GM23338 (cell line): ENCODE data around the gene CELF4. TPM values are rescaled to one million over a fixed set of nuclear protein-coding genes. Genes with fewer than 3 reads are reported as not detected.

Source experiments
- ATAC-seq: fragments of 200-7000 bp; cut with Tn5 transposase; 3 replicates; pipeline ENCODE4 v1.9.1; 2020
- DNase-seq: peaks from one replicate; pipeline ENCODE4 v3.0.0-alpha.2; 2015; ENCODE audit warnings: low spot score
- H2AFZ ChIP-seq: fragments of 200-600 bp; sonication (generic); 2 replicates; pipeline ENCODE4 v1.8.0; 2016; ENCODE audit warnings: antibody characterized with exemption, mild to moderate bottlenecking, moderate library complexity
- H3F3A ChIP-seq: fragments of 200-600 bp; sonication (generic); replicated peaks from 2 replicates; pipeline ENCODE4 v1.8.0; 2017; ENCODE audit warnings: antibody characterized with exemption, mixed run types, low read depth
- H3K27ac ChIP-seq: fragments of 200-600 bp; sonication (generic); 2 replicates; pipeline ENCODE4 v1.6.1; 2016; ENCODE audit warnings: low read depth
- H3K27me3 ChIP-seq: fragments of 200-600 bp; sonication (generic); 2 replicates; pipeline ENCODE4 v1.8.0; 2016; ENCODE audit warnings: mild to moderate bottlenecking, mixed run types, moderate library complexity; ENCODE audit not compliant: insufficient read depth
- H3K36me3 ChIP-seq: fragments of 200-600 bp; sonication (generic); 2 replicates; pipeline ENCODE4 v1.8.0; 2016; ENCODE audit warnings: mild to moderate bottlenecking; ENCODE audit not compliant: insufficient read depth
- H3K4me1 ChIP-seq: fragments of 200-600 bp; sonication (generic); 2 replicates; pipeline ENCODE4 v1.8.0; 2016; ENCODE audit warnings: mild to moderate bottlenecking, moderate library complexity; ENCODE audit not compliant: insufficient read depth
- H3K4me2 ChIP-seq: fragments of 200-600 bp; sonication (generic); 2 replicates; pipeline ENCODE4 v1.7.1; 2017; ENCODE audit warnings: mixed run types
- H3K4me3 ChIP-seq: fragments of 200-600 bp; sonication (generic); 2 replicates; pipeline ENCODE4 v1.6.1; 2016; ENCODE audit warnings: mixed run types
- H3K79me2 ChIP-seq: fragments of 200-600 bp; sonication (generic); replicated peaks from 2 replicates; pipeline ENCODE4 v1.8.0; 2017; ENCODE audit warnings: mild to moderate bottlenecking; ENCODE audit not compliant: insufficient read depth
- H3K9me2 ChIP-seq: fragments of 200-600 bp; sonication (generic); 2 replicates; pipeline ENCODE4 v1.8.0; 2017; ENCODE audit not compliant: insufficient read depth
- H4K20me1 ChIP-seq: fragments of 200-600 bp; sonication (generic); replicated peaks from 2 replicates; pipeline ENCODE4 v1.8.0; 2017; ENCODE audit warnings: mild to moderate bottlenecking; ENCODE audit not compliant: insufficient read depth
- H3K27ac Mint-ChIP-seq: 2 replicates; pipeline ENCODE4 v1.8.0; 2020; ENCODE audit warnings: inconsistent platforms, mild to moderate bottlenecking, moderate library complexity, mixed read lengths
- H3K27me3 Mint-ChIP-seq: 3 replicates; pipeline ENCODE4 v1.8.0; 2022; ENCODE audit warnings: low read depth, mild to moderate bottlenecking, moderate library complexity, mixed read lengths, inconsistent platforms; ENCODE audit not compliant: insufficient read depth, poor library complexity
- H3K36me3 Mint-ChIP-seq: 3 replicates; pipeline ENCODE4 v1.8.0; 2021; ENCODE audit warnings: low read depth, mild to moderate bottlenecking, inconsistent platforms, moderate library complexity, mixed read lengths
- H3K4me1 Mint-ChIP-seq: 3 replicates; pipeline ENCODE4 v1.8.0; 2020; ENCODE audit warnings: mild to moderate bottlenecking, inconsistent platforms, mixed read lengths
- H3K4me3 Mint-ChIP-seq: 3 replicates; pipeline ENCODE4 v1.8.0; 2021; ENCODE audit warnings: moderate library complexity, mild to moderate bottlenecking, inconsistent platforms, mixed read lengths
- H3K9me3 Mint-ChIP-seq: 3 replicates; pipeline ENCODE4 v1.8.0; 2020; ENCODE audit warnings: moderate library complexity, mild to moderate bottlenecking, inconsistent platforms, mixed read lengths
- CREB1 ChIP-seq: fragments of 250-450 bp; sonication (Bioruptor Pico); IDR thresholded peaks from 2 replicates; pipeline ENCODE4 v1.5.0; 2020; ENCODE audit warnings: low read depth, mild to moderate bottlenecking, moderate library complexity
- CTCF ChIP-seq, 2 experiments: fragments of 200-600 bp in 1 of 2; sonication (generic) in 1 of 2; conservative IDR thresholded peaks; 2 replicates each; pipeline versions ENCODE4 v1.5.1 to v1.6.1; 2016 to 2017; ENCODE audit warnings: antibody characterized with exemption in 2 of 2, low read depth in 2 of 2, mild to moderate bottlenecking in 2 of 2, moderate library complexity in 1 of 2
- EZH2 ChIP-seq: fragments of 200-600 bp; sonication (generic); IDR thresholded peaks from one replicate; pipeline ENCODE4 v1.8.0; 2017; ENCODE audit warnings: antibody characterized with exemption, mild to moderate bottlenecking, low read depth; ENCODE audit not compliant: unreplicated experiment
- EZH2phosphoT487 ChIP-seq: fragments of 200-600 bp; sonication (generic); IDR thresholded peaks from one replicate; pipeline ENCODE4 v1.8.1; 2018; ENCODE audit warnings: antibody characterized with exemption; ENCODE audit not compliant: unreplicated experiment
- JUNB ChIP-seq: IDR thresholded peaks from one replicate; pipeline ENCODE4 v1.6.1; 2016; ENCODE audit warnings: antibody characterized with exemption; ENCODE audit not compliant: unreplicated experiment
- NANOG ChIP-seq: IDR thresholded peaks from 2 replicates; pipeline ENCODE4 v1.6.1; 2016; ENCODE audit warnings: antibody characterized with exemption, borderline replicate concordance
- POLR2AphosphoS5 ChIP-seq: IDR thresholded peaks from 2 replicates; pipeline ENCODE4 v1.6.1; 2016; ENCODE audit warnings: antibody characterized with exemption, low read depth
- ZNF331 ChIP-seq: fragments of 250-450 bp; sonication (Bioruptor Pico); IDR thresholded peaks from 2 replicates; pipeline ENCODE4 v1.5.0; 2020; ENCODE audit warnings: low read depth, mild to moderate bottlenecking, moderate library complexity
- ZNF462 ChIP-seq: fragments of 250-450 bp; sonication (Bioruptor Pico); IDR thresholded peaks from 2 replicates; pipeline ENCODE4 v1.5.0; 2020; ENCODE audit warnings: mild to moderate bottlenecking, moderate library complexity
- polyA plus RNA-seq: library from polyadenylated mRNA; unstranded; fragments of >200 nt; fragmentation: Nextera tagmentation; extraction: Ambion mirVana; gene quantifications from 2 replicates; pipeline ENCODE4 v1.2.1, GENCODE V29; 2016
- total RNA-seq: library from RNA; depleted of rRNA; stranded (reverse); fragments of >200 nt; shearing (Covaris generic); gene quantifications from 2 replicates; pipeline ENCODE4 v1.2.3, GENCODE V29; 2014

CELF4 gene
- total and polyA plus RNA-seq, 2 experiments from 2014 or later = 2.6 to 6.7 TPM

GRCh38 chr18:37346048-37346447 lies 219.6 kb downstream of the CELF4 start:
- H3K36me3 ChIP-seq = no peaks in the 10 kb centered on the region
- Mint-ChIP-seq H3K27me3 (peaks cover 23% of the 10 kb centered on the region), H3K36me3 (no peaks in the 10 kb centered on the region), H3K4me1 (peaks cover 23% of the 10 kb centered on the region), H3K9me3 (no peaks in the 10 kb centered on the region), H3K27ac (no peak overlapping the region), H3K4me3 (no peak overlapping the region)
- H3F3A ChIP-seq = no peaks in the 10 kb centered on the region
- no peak for ATAC-seq
- TF ChIP-seq JUNB (no peak), EZH2phosphoT487 (no peak), EZH2 (no peak), ZNF462 (no peak), POLR2AphosphoS5 (no peak)
- peaks cover 4% of the 10 kb centered on the region; the same call in 1 of the 2 replicates for H4K20me1 ChIP-seq
- no peak overlapping the region for H2AFZ ChIP-seq
- H3K9me2 ChIP-seq = no peaks in the 10 kb centered on the region
- 0 out of 2 replicates have a peak, but pooled peaks cover 4% of the 10 kb centered on the region for H3K27me3 ChIP-seq
- no peak for DNase-seq
- no peak overlapping the region for H3K4me2 ChIP-seq
- H3K79me2 ChIP-seq = no peaks in the 10 kb centered on the region
- no peak overlapping the region for H3K27ac ChIP-seq
- H3K4me1 ChIP-seq = no peaks in the 10 kb centered on the region
- no peak overlapping the region for H3K4me3 ChIP-seq

GRCh38 chr18:37343542-37343851 lies 222.1 kb downstream of the CELF4 start:
- Histone ChIP-seq H3K4me1 (no peaks in the 10 kb centered on the region), H3K9me2 (no peaks in the 10 kb centered on the region), H3K36me3 (no peaks in the 10 kb centered on the region), H3K4me3 (no peak overlapping the region), H4K20me1 (peaks cover 4% of the 10 kb centered on the region; the same call in 1 of the 2 replicates), H3K79me2 (no peaks in the 10 kb centered on the region), H3F3A (no peaks in the 10 kb centered on the region), H2AFZ (no peak overlapping the region), H3K27ac (no peak overlapping the region), H3K27me3 (0 out of 2 replicates have a peak, but pooled peaks cover 4% of the 10 kb centered on the region), H3K4me2 (no peak overlapping the region)
- Mint-ChIP-seq H3K4me3 (no peak overlapping the region), H3K27ac (no peak overlapping the region), H3K4me1 (peaks cover 26% of the 10 kb centered on the region), H3K27me3 (peaks cover 23% of the 10 kb centered on the region), H3K9me3 (no peaks in the 10 kb centered on the region), H3K36me3 (no peaks in the 10 kb centered on the region)
- ATAC-seq (no peak), DNase-seq (no peak)
- TF ChIP-seq EZH2 = no peak
- no peak for TF ChIP-seq CREB1 (CRISPR knock-in tag)
- no peak for TF ChIP-seq CTCF (conservative IDR thresholded peaks at IDR 0.05; ENCODE audit: low read depth in 2 of 2)
- TF ChIP-seq ZNF331 (CRISPR knock-in tag) = no peak
- no peak for TF ChIP-seq NANOG
